GM12878 (cell line): Measurements from ENCODE around the gene CC2D2B. TPM values are rescaled to one million over a fixed set of nuclear protein-coding genes. Genes with fewer than 3 reads are reported as not detected.

Experiments used
- IKZF2 ChIP-seq, 2 experiments: fragments of 450-650 bp; IDR thresholded peaks; 2 replicates each; pipeline ENCODE4 v1.6.1; 2017; ENCODE audit warnings: mild to moderate bottlenecking in 2 of 2, moderate library complexity in 2 of 2
- POLR2AphosphoS2 ChIP-seq: IDR thresholded peaks from 2 replicates; pipeline ENCODE4 v1.6.1; 2011; ENCODE audit warnings: low read depth, mild to moderate bottlenecking, low read length, improper control_type of control experiment, moderate library complexity
- polyA plus RNA-seq, 11 experiments: library from polyadenylated mRNA; depleted of rRNA in 4 of 11; unstranded in 6 of 11; stranded (reverse) in 5 of 11; fragments of >200 nt; fragmentation: Nextera tagmentation in 4 of 11; fragmentation: Illumina TruSeq in 1 of 11; extraction: Ambion mirVana in 4 of 11; extraction: Trizol in 1 of 11; gene quantifications; 1 replicate in 1 of 11; 2 replicates in 10 of 11; pipeline versions ENCODE4 v1.2.1 to v1.2.3, GENCODE V29; 2011 to 2016; ENCODE audit warnings: inconsistent platforms in 2 of 11, missing spikeins in 2 of 11, low read depth in 1 of 11
- total RNA-seq, 4 experiments: library from RNA; depleted of rRNA in 3 of 4; stranded (reverse); fragments of >200 nt in 3 of 4; fragmentation: Illumina TruSeq in 1 of 4; extraction: Trizol in 1 of 4; gene quantifications; 2 replicates each; pipeline versions ENCODE4 v1.2.1 to v1.2.3, GENCODE V29; 2013 to 2021
- TF ChIP-seq, protein P1 (sequence below): fragments of 450-650 bp; IDR thresholded peaks from 2 replicates; pipeline ENCODE4 v1.6.1; 2017; ENCODE audit warnings: mild to moderate bottlenecking, moderate library complexity
- TF ChIP-seq, protein P2 (sequence below): fragments of 450-650 bp; conservative IDR thresholded peaks from 2 replicates; pipeline ENCODE4 v1.6.1; 2017; ENCODE audit warnings: mild to moderate bottlenecking, moderate library complexity
- TF ChIP-seq, protein P3 (sequence below): fragments of 450-650 bp; IDR thresholded peaks from 2 replicates; pipeline ENCODE4 v1.6.1; 2017; ENCODE audit warnings: antibody characterized with exemption, mild to moderate bottlenecking, moderate library complexity

The CC2D2B gene
- total and polyA plus RNA-seq, 10 of the 15 experiments (the other 5 are each of a cell fraction or from before 2014, with no cell fraction given), result 0.42 to 2.8 (median 0.78) TPM

DNA sequence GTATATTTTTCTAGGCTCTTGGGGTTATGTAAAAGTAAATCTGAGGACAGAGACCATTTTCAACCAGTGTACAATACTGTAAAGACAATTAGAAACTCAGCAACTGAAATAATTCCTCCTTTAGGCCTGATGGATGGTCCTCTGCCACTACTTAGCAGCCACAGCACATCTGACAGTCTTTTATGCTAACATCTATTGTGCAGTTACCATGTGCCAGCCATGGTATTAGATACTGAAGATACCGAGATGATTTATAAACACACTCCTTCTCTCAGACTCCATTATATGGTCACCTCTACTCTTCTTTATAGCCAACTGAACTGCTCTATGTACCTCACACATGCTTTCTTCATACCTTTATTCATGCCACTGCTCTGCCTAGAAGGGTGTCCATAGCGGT is 74.4 kb downstream of the CC2D2B start (continued):
- TF ChIP-seq, protein P1, sequence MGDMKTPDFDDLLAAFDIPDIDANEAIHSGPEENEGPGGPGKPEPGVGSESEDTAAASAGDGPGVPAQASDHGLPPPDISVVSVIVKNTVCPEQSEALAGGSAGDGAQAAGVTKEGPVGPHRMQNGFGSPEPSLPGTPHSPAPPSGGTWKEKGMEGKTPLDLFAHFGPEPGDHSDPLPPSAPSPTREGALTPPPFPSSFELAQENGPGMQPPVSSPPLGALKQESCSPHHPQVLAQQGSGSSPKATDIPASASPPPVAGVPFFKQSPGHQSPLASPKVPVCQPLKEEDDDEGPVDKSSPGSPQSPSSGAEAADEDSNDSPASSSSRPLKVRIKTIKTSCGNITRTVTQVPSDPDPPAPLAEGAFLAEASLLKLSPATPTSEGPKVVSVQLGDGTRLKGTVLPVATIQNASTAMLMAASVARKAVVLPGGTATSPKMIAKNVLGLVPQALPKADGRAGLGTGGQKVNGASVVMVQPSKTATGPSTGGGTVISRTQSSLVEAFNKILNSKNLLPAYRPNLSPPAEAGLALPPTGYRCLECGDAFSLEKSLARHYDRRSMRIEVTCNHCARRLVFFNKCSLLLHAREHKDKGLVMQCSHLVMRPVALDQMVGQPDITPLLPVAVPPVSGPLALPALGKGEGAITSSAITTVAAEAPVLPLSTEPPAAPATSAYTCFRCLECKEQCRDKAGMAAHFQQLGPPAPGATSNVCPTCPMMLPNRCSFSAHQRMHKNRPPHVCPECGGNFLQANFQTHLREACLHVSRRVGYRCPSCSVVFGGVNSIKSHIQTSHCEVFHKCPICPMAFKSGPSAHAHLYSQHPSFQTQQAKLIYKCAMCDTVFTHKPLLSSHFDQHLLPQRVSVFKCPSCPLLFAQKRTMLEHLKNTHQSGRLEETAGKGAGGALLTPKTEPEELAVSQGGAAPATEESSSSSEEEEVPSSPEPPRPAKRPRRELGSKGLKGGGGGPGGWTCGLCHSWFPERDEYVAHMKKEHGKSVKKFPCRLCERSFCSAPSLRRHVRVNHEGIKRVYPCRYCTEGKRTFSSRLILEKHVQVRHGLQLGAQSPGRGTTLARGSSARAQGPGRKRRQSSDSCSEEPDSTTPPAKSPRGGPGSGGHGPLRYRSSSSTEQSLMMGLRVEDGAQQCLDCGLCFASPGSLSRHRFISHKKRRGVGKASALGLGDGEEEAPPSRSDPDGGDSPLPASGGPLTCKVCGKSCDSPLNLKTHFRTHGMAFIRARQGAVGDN, result no peak
- TF ChIP-seq POLR2AphosphoS2 (no peak), IKZF2 (IDR thresholded peaks at IDR 0.05) (no peak)
- TF ChIP-seq, protein P2, sequence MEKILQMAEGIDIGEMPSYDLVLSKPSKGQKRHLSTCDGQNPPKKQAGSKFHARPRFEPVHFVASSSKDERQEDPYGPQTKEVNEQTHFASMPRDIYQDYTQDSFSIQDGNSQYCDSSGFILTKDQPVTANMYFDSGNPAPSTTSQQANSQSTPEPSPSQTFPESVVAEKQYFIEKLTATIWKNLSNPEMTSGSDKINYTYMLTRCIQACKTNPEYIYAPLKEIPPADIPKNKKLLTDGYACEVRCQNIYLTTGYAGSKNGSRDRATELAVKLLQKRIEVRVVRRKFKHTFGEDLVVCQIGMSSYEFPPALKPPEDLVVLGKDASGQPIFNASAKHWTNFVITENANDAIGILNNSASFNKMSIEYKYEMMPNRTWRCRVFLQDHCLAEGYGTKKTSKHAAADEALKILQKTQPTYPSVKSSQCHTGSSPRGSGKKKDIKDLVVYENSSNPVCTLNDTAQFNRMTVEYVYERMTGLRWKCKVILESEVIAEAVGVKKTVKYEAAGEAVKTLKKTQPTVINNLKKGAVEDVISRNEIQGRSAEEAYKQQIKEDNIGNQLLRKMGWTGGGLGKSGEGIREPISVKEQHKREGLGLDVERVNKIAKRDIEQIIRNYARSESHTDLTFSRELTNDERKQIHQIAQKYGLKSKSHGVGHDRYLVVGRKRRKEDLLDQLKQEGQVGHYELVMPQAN, result no peak
- TF ChIP-seq, protein P3, sequence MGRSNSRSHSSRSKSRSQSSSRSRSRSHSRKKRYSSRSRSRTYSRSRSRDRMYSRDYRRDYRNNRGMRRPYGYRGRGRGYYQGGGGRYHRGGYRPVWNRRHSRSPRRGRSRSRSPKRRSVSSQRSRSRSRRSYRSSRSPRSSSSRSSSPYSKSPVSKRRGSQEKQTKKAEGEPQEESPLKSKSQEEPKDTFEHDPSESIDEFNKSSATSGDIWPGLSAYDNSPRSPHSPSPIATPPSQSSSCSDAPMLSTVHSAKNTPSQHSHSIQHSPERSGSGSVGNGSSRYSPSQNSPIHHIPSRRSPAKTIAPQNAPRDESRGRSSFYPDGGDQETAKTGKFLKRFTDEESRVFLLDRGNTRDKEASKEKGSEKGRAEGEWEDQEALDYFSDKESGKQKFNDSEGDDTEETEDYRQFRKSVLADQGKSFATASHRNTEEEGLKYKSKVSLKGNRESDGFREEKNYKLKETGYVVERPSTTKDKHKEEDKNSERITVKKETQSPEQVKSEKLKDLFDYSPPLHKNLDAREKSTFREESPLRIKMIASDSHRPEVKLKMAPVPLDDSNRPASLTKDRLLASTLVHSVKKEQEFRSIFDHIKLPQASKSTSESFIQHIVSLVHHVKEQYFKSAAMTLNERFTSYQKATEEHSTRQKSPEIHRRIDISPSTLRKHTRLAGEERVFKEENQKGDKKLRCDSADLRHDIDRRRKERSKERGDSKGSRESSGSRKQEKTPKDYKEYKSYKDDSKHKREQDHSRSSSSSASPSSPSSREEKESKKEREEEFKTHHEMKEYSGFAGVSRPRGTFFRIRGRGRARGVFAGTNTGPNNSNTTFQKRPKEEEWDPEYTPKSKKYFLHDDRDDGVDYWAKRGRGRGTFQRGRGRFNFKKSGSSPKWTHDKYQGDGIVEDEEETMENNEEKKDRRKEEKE, result no peak
